ENCODE measurements around the gene C1QL2.
A peak's percentile ranks its signal among the peaks of the same experiment; 100 is the strongest.

The C1QL2 gene

GRCh38 chr2:119106301-119106897, 52.2 kb downstream of the C1QL2 start:
- peak in 1 of 3 experiments; percentile 18 for DNase-seq (ENCODE audit: low read depth in 3 of 3)

Measured in stimulated activated CD4-positive, alpha-beta T cell treated with anti-CD3 and anti-CD28 coated beads, TNF-alpha, amount 100 ng/mL, for 24 hours (primary cell).